Endodermal cell (in vitro differentiated cells): ENCODE measurements around the gene SCART1. TPM values are rescaled to one million over a fixed set of nuclear protein-coding genes. Genes with fewer than 3 reads are reported as not detected.

Experiments
- DNase-seq: peaks from one replicate; pipeline ENCODE4 v3.0.0-alpha.2; 2017
- H3K27ac ChIP-seq: 2 replicates; pipeline ENCODE4 v1.5.1; 2013; ENCODE audit warnings: mild to moderate bottlenecking, low read depth, low read length, moderate library complexity
- H3K27me3 ChIP-seq: 2 replicates; pipeline ENCODE4 v1.6.1; 2013; ENCODE audit warnings: mild to moderate bottlenecking, low read length, moderate library complexity; ENCODE audit not compliant: insufficient read depth, control insufficient read depth, poor library complexity, severe bottlenecking
- H3K36me3 ChIP-seq: 2 replicates; pipeline ENCODE4 v1.7.0; 2013; ENCODE audit warnings: mild to moderate bottlenecking, low read length, moderate library complexity; ENCODE audit not compliant: control insufficient read depth, insufficient read depth
- H3K4me1 ChIP-seq: one replicate; pipeline ENCODE4 v1.7.0; 2013; ENCODE audit warnings: low read length; ENCODE audit not compliant: control insufficient read depth, insufficient read depth
- H3K4me3 ChIP-seq: 2 replicates; pipeline ENCODE4 v1.5.1; 2013; ENCODE audit warnings: mild to moderate bottlenecking, low read length, moderate library complexity
- H3K9ac ChIP-seq: 2 replicates; pipeline ENCODE4 v1.6.1; 2013; ENCODE audit warnings: mild to moderate bottlenecking, low read length, moderate library complexity; ENCODE audit not compliant: poor library complexity, severe bottlenecking; ENCODE audit errors: extremely low read depth
- H3K9me3 ChIP-seq: 2 replicates; pipeline ENCODE4 v1.6.1; 2013; ENCODE audit warnings: mild to moderate bottlenecking, low read length, moderate library complexity; ENCODE audit not compliant: control insufficient read depth
- H3K27ac Mint-ChIP-seq: 2 replicates; pipeline ENCODE4 v1.8.0; 2020; ENCODE audit warnings: mixed read lengths
- H3K27me3 Mint-ChIP-seq: 2 replicates; pipeline ENCODE4 v1.8.0; 2021; ENCODE audit warnings: mild to moderate bottlenecking, mixed read lengths; ENCODE audit not compliant: insufficient read depth
- H3K36me3 Mint-ChIP-seq: 2 replicates; pipeline ENCODE4 v1.8.0; 2020; ENCODE audit warnings: low read depth, mixed read lengths
- H3K4me1 Mint-ChIP-seq: 2 replicates; pipeline ENCODE4 v1.8.0; 2020; ENCODE audit warnings: mixed read lengths
- H3K4me3 Mint-ChIP-seq: 2 replicates; pipeline ENCODE4 v1.8.0; 2020; ENCODE audit warnings: mild to moderate bottlenecking, moderate library complexity, mixed read lengths
- H3K9me3 Mint-ChIP-seq: 2 replicates; pipeline ENCODE4 v1.8.0; 2020; ENCODE audit warnings: mild to moderate bottlenecking, mixed read lengths
- CTCF ChIP-seq: fragments of 200-600 bp; sonication (generic); conservative IDR thresholded peaks from 2 replicates; pipeline ENCODE4 v1.5.0; 2021; ENCODE audit warnings: antibody characterized with exemption, mild to moderate bottlenecking
- whole genome bisulfite sequencing, 2 experiments: methylation state at CpG; one replicate each; pipeline versions ENCODE4 v1.1.5 to v1.1.7; 2013; ENCODE audit warnings: missing lambda C conversion rate in 2 of 2, mixed read lengths in 1 of 2; ENCODE audit not compliant: insufficient coverage in 1 of 2, insufficient read length in 1 of 2; 5-methylcytosine and 5-hydroxymethylcytosine counted together
- total RNA-seq, 2 donors: library from RNA; stranded (reverse); fragmentation: NEBNext Ultra II Directional in 1 of 2; extraction: Animal tissue kit (Norgen Biotek cat#: 25700) in 1 of 2; gene quantifications; 2 replicates in 1 of 2; 3 replicates in 1 of 2; pipeline ENCODE4 v1.2.1, GENCODE V29; 2021

Gene SCART1
- total RNA-seq, 2 donors from 2014 or later, result 0.37 to 0.80 TPM

GRCh38 chr10:133420028-133420427, 33.7 kb upstream of the SCART1 start:
- Mint-ChIP-seq H3K4me3 (no peak overlapping the region), H3K4me1 (no peaks in the 10 kb centered on the region), H3K27ac (no peak overlapping the region), H3K9me3 (peaks cover 10% of the 10 kb centered on the region), H3K36me3 (peaks cover 32% of the 10 kb centered on the region), H3K27me3 (peaks cover 20% of the 10 kb centered on the region)
- peaks cover 7% of the 10 kb centered on the region for H3K27me3 ChIP-seq
- H3K36me3 ChIP-seq, result peaks cover 10% of the 10 kb centered on the region
- no peaks in the 10 kb centered on the region for H3K4me1 ChIP-seq
- no peak overlapping the region for H3K4me3 ChIP-seq
- 94 to 96% methylated on average over 12 to 17 of the region's 17 CpGs for WGBS, 2 experiments
- no peak overlapping the region for H3K27ac ChIP-seq
- peaks cover 7% of the 10 kb centered on the region for H3K9me3 ChIP-seq
- peak; percentile 44 for DNase-seq
- TF ChIP-seq CTCF, result no peak
- no peak overlapping the region for H3K9ac ChIP-seq

- peaks cover 5% of the 10 kb centered on the region for H3K36me3 ChIP-seq
- DNase-seq, result peak; percentile 27
- no peak overlapping the region for H3K4me3 Mint-ChIP-seq
- H3K9me3 Mint-ChIP-seq, result peaks cover 5% of the 10 kb centered on the region
- 67 to 77% methylated on average over 3 to 6 of the region's 6 CpGs for WGBS, 2 experiments
- H3K9me3 ChIP-seq, result peaks cover 1% of the 10 kb centered on the region
- no peak overlapping the region for H3K4me3 ChIP-seq
- no peak for TF ChIP-seq CTCF
- peaks cover 26% of the 10 kb centered on the region for H3K36me3 Mint-ChIP-seq
- no peak overlapping the region for H3K27ac Mint-ChIP-seq
- peaks cover 7% of the 10 kb centered on the region for H3K27me3 ChIP-seq
- peaks cover 20% of the 10 kb centered on the region for H3K27me3 Mint-ChIP-seq
- H3K4me1 ChIP-seq, result no peaks in the 10 kb centered on the region
- H3K27ac ChIP-seq, result no peak overlapping the region
- H3K4me1 Mint-ChIP-seq, result no peaks in the 10 kb centered on the region
- no peak overlapping the region for H3K9ac ChIP-seq
These were observed 33.2 kb upstream of the SCART1 start for GRCh38 chr10:133420579-133420978.

GRCh38 chr10:133421336-133422222, 32.2 kb upstream of the SCART1 start:
- H3K27ac Mint-ChIP-seq, result no peak overlapping the region

More at GRCh38 chr10:133421336-133422222, 32.2 kb upstream of the SCART1 start:
- no peak overlapping the region for H3K4me3 Mint-ChIP-seq
- H3K27me3 ChIP-seq, result peaks cover 7% of the 10 kb centered on the region
- H3K4me1 Mint-ChIP-seq, result no peaks in the 10 kb centered on the region
- no peak overlapping the region for H3K9ac ChIP-seq
- no peak for TF ChIP-seq CTCF
- no peak overlapping the region for H3K27ac ChIP-seq
- peak; percentile 57 for DNase-seq
- H3K4me3 ChIP-seq, result no peak overlapping the region
- no peaks in the 10 kb centered on the region for H3K4me1 ChIP-seq
- WGBS, 2 experiments, result 88 to 95% methylated on average over 11 to 16 of the region's 17 CpGs
- H3K9me3 Mint-ChIP-seq, result no peaks in the 10 kb centered on the region
- no peaks in the 10 kb centered on the region for H3K9me3 ChIP-seq
- peaks cover 20% of the 10 kb centered on the region for H3K36me3 Mint-ChIP-seq
- H3K36me3 ChIP-seq, result peaks cover 4% of the 10 kb centered on the region
- H3K27me3 Mint-ChIP-seq, result peaks cover 20% of the 10 kb centered on the region
